GM21619 (cell line): Measurements from ENCODE around the gene FRMPD1.

ENCODE experiments used
- ATAC-seq: cut with Tn5 transposase; IDR thresholded peaks from one replicate; pipeline ENCODE4 v1.9.1; 2021; ENCODE audit not compliant: unreplicated experiment

FRMPD1 gene

GRCh38 chr9:37678789-37679273, 28.1 kb downstream of the FRMPD1 start:
- no peak for ATAC-seq

- ATAC-seq = no peak
Measured at GRCh38 chr9:37679649-37680402, 29.1 kb downstream of the FRMPD1 start.

- ATAC-seq = no peak
Measured at GRCh38 chr9:37682951-37683350, 32.2 kb downstream of the FRMPD1 start.

- no peak for ATAC-seq
Measured at GRCh38 chr9:37683531-37684371, 33.0 kb downstream of the FRMPD1 start.

GRCh38 chr9:37692622-37693221, 42.0 kb downstream of the FRMPD1 start:
- ATAC-seq = no peak

- no peak for ATAC-seq
Measured at GRCh38 chr9:37693260-37693659, 42.5 kb downstream of the FRMPD1 start.

GRCh38 chr9:37694355-37694754, 43.6 kb downstream of the FRMPD1 start:
- ATAC-seq = no peak

GRCh38 chr9:37696528-37696927, 45.8 kb downstream of the FRMPD1 start:
- no peak for ATAC-seq

- no peak for ATAC-seq
Measured at GRCh38 chr9:37700131-37700530, 49.4 kb downstream of the FRMPD1 start.

- no peak for ATAC-seq
Measured at GRCh38 chr9:37700900-37701299, 50.1 kb downstream of the FRMPD1 start.

- no peak for ATAC-seq
Measured at GRCh38 chr9:37705787-37706186, 55.0 kb downstream of the FRMPD1 start.

- no peak for ATAC-seq
Measured at GRCh38 chr9:37706290-37706689, 55.5 kb downstream of the FRMPD1 start.

- ATAC-seq = no peak
Measured at GRCh38 chr9:37707748-37708147, 57.0 kb downstream of the FRMPD1 start.

- ATAC-seq = no peak
Measured at GRCh38 chr9:37710046-37710445, 59.3 kb downstream of the FRMPD1 start.

- no peak for ATAC-seq
Measured at GRCh38 chr9:37715260-37715659, 64.5 kb downstream of the FRMPD1 start.

- ATAC-seq = no peak
Measured at GRCh38 chr9:37715991-37716505, 65.3 kb downstream of the FRMPD1 start.

GRCh38 chr9:37719526-37719925, 68.8 kb downstream of the FRMPD1 start:
- no peak for ATAC-seq

GRCh38 chr9:37727013-37727412, 76.3 kb downstream of the FRMPD1 start:
- no peak for ATAC-seq

GRCh38 chr9:37729499-37729898, 78.7 kb downstream of the FRMPD1 start:
- ATAC-seq = no peak

- ATAC-seq = no peak
Measured at GRCh38 chr9:37730256-37730655, 79.5 kb downstream of the FRMPD1 start.

- ATAC-seq = no peak
Measured at GRCh38 chr9:37730839-37731238, 80.1 kb downstream of the FRMPD1 start.
